Hematopoietic multipotent progenitor cell treated with erythropoietin and hydrocortisone succinate and interleukin-3 and kit ligand, for 6 days (in vitro differentiated cells): ENCODE measurements around the gene FANCC.
"Not testable (repeated sequence)": the region's sequence is repeated elsewhere in the genome, so short reads cannot be mapped to it uniquely, and the experiment has no call there.

ENCODE experiments used
- DNase-seq: peaks from one replicate; pipeline ENCODE4 v3.0.0-alpha.2; 2015

Gene FANCC

DNA sequence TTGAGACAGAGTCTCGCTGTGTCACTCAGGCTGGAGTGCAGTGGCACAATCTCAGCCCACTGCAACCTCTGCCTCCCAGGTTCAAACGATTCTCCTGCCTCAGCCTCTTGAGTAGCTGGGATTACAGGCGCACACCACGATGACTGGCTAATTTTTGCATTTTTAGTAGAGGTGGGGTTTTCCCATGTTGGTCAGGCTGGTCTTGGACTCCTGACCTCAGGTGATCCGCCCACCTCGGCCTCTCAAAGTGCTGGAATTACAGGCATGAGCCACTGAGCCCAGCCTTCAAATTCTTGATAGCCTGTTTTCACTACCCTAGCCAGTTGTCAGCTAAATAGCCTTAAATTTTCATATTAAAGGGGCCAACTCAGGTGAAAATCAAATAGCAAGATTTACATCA lies 11.6 kb upstream of the FANCC start:
- not testable (repeated sequence) for DNase-seq

DNA sequence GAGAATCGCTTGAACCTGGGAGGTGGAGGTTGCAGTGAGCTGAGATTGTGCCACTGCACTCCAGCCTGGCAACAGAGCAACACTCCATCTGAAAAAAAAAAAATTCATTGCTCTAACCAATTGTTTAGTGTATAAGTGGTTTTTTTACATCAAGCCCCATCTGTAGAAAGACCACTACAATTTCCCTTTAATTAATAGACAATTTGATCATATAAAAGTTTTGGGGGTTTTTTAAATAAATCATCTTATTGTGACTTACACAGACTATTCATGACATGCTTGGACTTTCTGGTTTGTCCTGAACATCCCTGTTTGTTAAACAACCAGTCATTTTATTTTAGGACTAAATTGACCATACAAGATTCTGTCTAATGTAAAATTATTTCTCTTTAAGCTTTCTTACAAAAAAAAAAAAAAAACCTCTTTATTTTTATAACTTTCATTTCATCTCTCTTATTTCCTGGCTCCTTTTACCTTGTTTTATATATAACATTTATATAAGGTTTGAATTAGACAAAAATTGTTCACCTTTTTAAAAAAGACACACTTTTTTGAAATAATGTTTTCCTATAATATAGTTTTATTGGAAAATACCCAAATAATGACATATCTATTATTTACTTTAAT lies 9.8 kb upstream of the FANCC start:
- DNase-seq = no peak

DNA sequence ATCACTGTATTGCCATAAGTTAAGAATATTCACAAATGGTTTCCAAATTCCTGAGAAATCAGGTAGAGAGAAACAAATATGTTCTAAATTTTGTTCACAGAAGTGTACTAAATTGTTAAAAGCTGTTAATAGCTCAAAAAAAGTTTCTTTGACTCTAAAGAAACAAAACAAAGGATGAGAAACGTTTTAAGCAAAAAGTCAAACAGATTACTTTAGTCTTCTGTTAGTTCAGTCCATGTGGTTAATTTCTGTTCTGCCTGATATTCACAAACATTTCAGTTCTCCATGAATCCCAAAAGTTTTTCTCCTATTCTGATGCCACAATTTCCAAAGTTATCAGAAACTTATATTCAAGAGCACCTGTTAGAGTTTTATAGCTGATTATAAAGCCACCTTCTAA lies 7.7 kb upstream of the FANCC start:
- DNase-seq = no peak

DNA sequence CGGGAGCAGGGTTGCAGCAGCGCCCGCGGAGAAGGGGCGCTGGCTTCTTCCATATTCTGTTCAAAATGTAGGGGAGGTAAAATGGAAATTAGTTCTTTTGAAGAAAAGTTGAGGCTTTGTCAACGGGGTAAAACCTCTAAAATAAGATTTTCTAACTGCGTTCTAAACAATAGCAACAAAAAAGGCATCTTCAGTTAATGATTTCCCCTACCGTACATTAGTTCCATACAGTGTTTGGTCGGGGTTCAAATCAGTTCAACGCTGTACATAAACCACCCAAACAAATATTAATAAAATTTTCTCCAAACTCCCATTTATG lies 343 bp upstream of the FANCC start:
- DNase-seq = no peak

DNA sequence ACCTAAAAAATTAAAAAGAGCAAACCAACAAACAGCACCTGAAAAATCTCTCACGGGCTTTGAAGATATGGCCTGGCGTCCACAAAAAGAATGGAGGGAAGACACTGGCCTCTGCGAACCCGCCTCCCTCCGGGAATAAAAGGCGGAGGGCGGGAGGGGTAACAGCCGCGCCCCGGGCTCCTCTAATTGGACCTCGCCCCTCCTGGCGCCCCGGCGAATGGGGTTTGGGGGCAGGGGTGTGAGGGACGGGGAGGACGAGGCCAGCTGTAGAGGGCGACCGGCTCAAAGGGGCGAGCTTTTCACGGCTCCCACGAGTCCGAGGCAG lies 753 bp downstream of the FANCC start:
- DNase-seq = peak; percentile 89

DNA sequence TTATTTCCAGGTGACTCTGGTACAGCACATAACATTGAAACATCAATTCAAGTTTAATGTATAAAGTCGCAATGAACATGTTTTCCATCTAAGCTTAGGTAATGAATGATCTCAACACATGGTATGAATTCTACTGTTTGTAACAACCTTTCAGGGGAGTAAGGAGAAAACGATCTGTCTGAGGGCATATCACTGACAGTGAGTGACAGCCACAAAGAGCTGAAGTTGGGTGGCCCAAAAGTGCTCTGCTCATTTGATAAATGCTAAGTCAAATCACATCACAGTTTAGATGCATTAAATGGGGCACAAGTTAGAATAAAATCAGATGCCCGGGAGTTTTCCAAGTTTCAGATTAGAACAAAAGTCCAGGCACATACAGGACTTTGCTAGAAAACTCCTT lies 1.2 kb downstream of the FANCC start:
- DNase-seq = peak; percentile 24

DNA sequence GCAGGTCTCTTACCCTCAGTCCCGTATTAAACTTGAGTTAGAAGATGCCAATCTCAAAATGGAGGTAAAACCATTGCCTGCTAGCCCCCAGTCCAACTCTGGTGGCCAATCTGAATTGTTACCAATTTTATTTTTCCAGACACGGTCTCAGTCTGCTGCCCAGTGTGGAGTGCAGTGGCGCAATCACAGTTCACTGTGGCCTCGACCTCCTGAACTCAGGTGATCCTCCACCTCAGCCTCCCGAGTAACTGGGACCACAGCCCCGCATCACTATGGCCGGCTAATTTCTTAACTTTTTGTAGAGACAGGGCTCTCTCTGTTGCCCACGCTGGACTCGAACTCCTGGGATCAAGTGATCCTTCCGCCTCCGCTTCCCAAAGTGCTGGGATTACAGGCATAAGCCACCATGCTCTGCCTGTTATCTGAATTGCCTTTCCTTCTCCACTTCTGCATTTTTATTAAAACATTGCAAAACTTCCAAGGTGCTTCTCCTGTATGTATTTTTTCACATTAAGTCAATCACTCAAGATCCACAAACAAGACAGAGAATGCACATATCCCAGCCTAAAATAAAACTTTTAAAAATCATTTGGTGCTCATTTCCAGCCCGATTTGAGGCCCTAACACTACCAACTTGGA lies 2.3 kb downstream of the FANCC start:
- no peak for DNase-seq

DNA sequence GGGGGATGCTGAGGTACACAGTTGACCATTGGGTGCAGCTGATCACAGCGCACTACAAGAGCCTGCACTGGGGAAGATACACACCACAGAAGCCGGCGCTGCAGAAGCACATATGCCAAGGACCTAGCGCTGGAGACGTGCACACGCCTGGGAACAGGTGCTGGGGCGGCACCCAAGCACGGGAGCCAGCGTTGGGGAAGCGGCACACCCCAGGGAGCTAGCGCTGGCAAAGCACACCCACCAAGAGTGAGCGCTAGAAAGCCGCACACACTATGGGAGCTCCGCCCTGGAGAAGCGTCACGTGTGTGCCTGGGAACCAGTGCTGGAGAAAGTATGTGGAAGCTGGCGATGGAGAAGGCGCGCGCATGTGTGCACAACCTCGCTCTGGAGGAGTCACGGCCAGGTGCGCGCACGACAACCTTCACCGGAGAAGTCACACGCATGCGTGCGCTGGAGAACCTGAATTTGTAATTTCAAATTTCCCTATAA lies 4.5 kb downstream of the FANCC start:
- DNase-seq = peak; percentile 72

DNA sequence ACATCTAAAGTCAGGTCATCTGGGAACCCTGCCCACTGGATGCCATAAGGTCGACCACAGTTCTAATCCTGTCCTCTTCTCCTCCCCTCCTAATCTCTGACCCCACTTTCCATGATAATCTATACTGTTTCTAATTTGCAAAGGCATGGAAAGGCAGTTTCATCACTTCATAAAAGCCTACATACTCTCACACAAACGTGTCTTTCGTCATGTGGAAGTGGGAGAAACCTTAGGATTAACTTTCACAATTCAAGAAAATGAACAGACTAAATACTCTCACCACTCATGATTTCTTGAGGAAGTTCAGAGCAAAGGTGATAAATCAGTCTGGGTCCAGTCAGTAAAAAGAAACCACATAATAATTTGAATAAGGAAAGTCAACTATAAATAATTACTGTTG lies 5.5 kb downstream of the FANCC start:
- no peak for DNase-seq

DNA sequence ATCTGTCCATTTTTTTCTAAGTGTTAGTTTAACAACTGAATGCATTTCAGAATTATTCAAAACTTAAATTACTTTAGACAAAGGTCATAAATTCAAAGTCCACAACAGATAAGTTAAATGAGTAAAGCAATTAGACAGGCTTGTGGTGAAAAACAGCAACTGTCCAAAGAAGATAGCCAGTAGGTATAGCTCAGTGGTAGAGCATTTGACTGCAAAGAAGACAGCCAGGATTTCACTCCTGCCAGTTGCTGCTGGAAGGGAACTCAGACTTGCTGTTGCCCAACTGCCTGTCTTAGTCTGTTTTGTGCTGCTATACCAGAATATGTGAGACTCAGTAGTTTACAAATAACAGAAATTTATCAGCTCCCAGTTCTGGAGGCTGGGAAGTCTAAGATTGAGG lies 10.0 kb downstream of the FANCC start:
- peak; percentile 51 for DNase-seq

DNA sequence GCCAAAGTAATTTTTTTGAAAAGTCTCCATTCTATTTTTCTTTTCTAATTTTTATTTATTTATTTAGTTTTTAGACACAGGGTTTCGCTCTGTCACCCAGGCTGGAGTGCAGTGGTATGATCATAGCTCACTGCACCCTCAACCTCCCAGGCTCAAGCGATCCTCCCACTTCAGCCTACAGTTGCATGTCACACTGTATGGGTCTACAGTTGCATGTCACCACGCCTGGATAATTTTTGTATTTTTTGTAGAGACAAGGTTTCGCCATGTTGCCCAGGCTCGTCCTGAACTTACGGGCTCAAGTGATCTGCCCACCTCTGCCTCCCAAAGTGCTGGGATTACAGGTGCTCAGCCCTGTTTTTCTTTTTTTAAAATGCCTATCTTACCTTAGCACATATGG lies 10.7 kb downstream of the FANCC start:
- DNase-seq = no peak

DNA sequence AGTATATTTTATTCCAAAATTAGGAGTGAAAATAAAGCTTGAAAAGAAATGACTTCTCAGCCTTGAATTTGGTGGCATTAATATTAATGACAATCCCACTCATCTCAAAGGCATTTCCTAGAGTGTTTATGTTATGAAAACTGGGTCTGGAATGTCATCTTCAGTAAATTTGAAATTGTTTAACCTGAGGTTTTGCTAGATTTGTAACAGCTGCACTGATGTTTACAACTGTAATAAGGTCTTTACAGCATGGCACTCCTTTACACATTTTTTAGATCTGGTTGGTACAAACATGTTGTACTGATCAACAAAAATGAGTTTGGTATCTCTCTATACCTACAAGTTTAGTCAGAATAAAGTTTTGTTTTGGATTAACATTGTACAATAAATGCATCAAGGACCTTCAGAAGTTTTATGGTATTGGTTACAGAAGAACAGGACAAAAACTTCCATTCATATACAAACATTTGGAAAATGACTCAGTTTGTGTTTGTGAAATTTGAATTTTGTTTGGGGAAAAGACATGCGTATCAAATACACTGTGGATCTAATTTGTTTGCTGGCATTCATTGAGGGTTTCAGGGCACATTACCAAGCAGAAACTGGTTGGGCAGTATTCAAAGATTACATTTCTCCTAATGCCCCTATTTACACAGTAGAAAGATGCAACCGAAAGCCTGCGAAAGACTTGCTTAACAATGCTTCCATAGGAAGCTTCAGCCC lies 11.6 kb downstream of the FANCC start:
- DNase-seq = no peak

DNA sequence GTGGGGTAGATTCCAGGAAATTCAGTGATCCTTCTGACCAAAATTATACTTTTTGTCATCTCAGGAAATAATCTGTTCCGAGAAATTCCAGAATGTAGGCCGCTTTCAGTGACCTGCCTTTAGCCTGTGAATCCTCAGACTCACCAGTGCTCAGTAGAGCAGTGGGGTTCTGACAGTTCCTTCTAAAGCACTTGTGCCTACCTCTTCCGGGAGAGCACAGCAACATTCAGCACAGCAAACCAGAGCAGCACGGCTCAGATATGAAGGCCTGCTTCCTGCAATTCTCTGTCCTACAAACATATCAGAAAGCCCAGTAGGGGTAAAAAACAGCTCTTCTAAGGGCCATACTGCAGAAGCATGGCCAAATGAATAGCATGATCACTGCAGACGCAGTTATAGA lies 15.0 kb downstream of the FANCC start:
- DNase-seq = peak; percentile 13

DNA sequence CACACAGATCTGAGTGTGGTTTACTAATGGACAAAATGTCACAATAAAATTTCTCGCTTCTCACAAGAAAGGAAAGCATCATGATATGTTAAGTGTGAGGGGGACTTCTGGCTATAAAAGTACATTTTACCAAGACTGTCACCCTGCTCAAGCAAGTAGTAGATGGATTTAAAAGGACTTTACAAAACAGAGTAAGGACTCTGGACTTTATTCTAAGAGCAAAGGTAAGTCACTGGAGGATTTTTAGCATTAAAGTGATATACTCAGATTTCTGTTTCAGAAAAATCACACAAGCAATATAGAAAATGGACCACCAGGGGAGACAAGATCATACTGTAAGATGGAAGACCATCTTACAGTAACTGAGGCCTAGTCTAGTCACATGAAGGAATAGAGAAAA lies 19.7 kb downstream of the FANCC start:
- DNase-seq = no peak

DNA sequence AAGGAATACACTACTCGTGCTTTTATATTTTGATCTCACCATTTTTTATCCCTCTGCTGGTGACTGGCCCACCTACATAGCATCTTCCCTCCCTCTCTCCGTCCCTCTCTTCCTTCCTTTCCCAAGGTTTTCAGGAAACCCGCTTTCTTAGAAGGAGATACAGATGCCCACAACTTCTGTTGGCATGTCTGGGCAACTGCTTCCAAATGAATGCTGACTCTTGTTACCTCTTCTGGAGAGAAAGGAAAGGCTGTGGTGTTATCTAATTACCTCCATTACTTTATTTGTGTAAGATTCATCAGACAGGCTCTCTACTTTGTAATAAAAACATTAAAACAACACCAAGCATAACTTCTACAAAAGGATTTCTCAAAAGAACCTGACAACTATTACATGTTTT lies 20.2 kb downstream of the FANCC start:
- DNase-seq = no peak

DNA sequence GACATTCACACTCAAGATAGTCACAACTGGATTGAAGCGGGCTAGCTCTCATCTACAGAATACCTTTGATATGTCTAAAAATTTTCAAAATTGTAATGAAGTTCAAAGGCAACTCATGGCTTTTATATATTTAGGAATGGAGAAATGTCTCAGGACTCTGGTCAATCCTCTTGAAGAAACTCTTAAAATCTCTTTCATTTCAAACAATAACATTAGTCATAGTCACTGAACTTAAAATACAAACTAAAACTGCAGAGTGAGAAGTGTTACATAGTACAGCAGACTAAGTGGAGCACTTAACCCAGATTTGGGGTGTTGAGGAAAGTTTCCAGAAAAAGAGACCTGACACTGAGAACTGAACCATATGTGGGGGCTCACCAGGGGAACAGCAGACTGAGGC lies 20.7 kb downstream of the FANCC start:
- DNase-seq = no peak

DNA sequence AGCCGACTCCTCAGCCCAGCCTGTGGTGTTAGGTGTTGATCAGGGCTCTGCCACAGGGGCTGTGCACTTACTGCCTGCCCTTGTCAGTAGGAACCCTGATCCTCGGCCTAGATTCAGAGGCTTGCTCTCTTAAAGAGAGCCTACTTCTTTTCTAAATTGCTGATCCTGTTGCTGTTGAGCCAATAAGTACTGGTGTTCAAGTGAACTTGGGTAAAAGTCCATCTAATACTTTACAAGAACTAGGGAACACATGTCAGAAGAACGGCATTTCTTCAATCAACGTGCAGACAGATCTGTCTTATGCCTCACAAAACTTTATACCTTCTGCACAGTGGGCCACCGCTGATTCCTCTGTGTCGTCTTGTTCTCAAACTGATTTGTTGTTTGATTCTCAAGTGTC lies 24.2 kb downstream of the FANCC start:
- not testable (repeated sequence) for DNase-seq

DNA sequence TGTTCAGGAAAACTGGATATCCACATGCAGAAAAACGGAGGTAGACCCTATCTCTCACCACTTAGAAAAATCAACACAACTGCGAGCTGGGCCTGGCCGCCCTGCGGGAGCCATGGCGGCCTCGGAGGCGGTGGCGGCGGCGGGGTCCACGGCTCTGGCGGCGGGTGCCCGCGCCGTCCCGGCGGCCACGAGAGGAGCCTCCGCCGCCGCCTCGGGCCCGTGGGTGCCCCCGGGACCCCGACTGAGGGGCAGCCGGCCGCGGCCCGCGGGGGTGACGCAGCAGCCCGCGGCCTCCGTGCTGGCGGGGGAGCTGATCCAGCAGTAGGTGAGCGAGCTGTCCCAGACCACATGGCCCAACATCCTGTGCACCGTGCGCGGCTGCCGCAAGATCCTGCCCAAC lies 25.3 kb downstream of the FANCC start:
- DNase-seq = no peak

DNA sequence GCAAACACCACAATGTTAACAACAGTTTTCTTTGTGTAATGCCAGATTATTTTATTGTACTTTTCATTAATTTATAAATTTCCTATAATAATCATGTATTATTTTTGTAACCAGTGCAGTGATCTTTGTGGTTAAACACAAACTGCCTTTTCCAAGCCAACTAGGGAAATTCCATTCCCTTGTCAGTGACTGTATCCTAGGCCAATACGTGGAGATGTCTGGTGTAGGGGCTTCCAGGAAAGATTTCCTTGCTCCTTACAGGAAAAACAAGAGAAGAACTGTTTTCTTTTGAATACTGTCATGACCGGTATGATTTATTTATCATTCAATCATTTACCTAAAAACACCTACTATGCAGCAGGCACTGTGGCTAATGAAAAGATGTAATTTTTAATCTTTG lies 31.4 kb downstream of the FANCC start:
- DNase-seq = no peak

DNA sequence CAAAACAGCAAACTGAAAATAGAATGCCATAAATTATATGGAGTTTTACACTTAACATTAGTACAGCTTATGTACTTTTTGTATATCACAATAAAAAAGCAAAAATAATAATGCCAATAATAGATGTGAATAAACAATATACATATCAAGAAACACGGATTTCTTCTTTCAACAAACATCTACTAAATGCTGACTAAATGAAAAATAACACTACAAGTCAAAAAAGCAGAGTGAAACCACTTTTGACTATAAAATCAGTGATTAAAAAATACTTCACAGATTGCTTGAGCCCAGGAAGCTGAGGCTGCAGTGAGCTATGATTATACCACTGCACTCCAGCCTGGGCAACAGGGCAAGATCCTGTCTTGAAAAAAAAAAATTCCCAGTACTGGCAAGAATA lies 32.2 kb downstream of the FANCC start:
- DNase-seq = no peak

DNA sequence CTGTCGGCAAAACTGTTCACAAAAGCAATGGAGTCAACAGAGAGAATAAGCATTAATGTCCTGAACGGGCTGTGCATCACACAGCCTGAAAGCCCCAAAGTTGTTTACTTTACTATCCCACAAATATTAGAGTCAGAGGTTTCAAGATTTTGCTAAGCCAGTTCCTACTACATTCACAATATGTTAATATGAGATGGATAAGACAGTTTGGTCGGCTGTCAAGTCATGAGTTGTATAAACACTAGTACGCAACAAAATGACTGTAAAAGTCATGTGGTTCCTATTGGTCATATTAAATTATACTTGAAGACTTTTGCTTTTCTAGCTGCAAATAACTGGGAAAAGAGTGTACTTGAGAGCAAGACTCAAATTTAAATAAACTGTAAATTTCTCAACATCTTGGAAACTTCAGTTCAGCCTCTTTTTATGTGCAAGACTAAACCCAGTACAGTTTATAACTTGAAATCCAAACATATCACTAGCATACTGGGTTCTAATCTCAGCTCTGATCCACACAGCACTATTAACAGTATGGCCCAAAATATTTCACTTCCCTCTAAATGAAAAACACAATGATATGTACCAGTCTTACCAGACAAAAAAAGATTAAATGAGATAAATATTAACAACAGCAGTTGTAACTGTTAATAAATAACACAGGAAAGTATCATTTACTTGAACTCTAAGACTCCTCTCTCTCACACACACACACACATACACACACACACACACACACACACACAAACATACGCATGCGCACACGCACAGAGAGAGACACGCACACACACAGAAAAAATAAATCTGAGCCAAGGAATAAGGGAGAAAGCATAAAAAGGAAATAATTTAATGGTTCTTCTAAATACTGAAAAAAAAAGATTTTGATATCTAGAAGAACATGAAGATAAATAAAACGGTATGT lies 33.1 kb downstream of the FANCC start:
- no peak for DNase-seq

DNA sequence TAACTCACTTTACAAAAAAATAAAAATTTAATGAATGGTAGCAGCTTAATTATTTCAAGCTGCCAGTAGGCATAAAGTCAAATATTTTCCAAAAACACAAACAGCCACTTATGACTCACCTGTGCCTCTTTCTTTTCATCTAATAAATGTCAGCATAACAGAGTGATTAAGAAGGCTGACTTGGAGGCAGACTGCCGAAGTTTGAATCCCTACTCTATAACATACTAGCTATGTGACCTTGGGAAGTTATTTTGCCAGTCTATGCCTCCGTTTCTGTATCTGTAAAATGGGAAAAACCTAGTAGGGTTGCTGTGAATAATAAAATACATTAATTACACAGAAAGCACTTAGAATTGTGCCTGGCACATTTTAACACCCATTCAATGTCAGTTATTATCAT lies 33.8 kb downstream of the FANCC start:
- DNase-seq = no peak

DNA sequence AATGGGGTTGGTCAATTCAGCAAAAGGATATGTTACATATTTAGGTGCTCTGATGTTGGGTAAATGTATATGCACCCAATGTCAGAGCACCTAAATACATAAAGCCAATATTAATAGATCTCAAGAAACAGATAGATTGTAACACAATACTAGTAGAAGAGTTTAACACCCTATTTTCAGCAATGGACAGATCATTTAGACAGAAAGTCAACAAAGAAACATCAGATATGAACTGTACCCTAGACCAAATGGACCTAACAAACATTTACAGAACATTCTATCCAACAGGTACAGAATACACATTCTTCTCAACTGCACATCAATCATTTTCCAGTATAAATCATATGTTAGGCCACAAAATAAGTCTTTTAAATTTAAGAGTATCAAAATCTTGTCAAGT lies 35.2 kb downstream of the FANCC start:
- DNase-seq = no peak

DNA sequence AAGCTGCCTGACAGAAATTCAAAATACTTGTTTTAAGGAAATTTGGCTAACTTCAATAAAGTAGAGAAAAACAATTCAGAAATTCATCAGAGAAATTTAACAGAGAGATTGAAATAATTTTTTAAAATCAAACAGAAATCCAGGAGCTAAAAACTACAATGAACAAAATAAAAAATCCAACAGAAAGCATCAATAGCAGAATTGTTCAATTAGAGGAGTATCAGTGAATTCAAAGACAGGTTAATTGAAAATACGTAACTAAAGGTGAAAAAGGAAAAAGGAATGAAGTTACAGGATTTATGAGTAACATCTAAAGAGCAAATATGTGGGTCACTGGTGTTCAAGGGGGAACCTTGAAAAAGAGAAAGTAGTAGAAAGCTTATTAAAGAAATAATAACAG lies 36.8 kb downstream of the FANCC start:
- DNase-seq = no peak
